GM23338 (cell line): ENCODE measurements around the gene VSIG10L2.

Experiments used
- CREB1 ChIP-seq: fragments of 250-450 bp; sonication (Bioruptor Pico); IDR thresholded peaks from 2 replicates; pipeline ENCODE4 v1.5.0; 2020; ENCODE audit warnings: low read depth, mild to moderate bottlenecking, moderate library complexity
- CTCF ChIP-seq, 2 experiments: fragments of 200-600 bp in 1 of 2; sonication (generic) in 1 of 2; conservative IDR thresholded peaks; 2 replicates each; pipeline versions ENCODE4 v1.5.1 to v1.6.1; 2016 to 2017; ENCODE audit warnings: antibody characterized with exemption in 2 of 2, low read depth in 2 of 2, mild to moderate bottlenecking in 2 of 2, moderate library complexity in 1 of 2
- EZH2 ChIP-seq: fragments of 200-600 bp; sonication (generic); IDR thresholded peaks from one replicate; pipeline ENCODE4 v1.8.0; 2017; ENCODE audit warnings: antibody characterized with exemption, mild to moderate bottlenecking, low read depth; ENCODE audit not compliant: unreplicated experiment
- NANOG ChIP-seq: IDR thresholded peaks from 2 replicates; pipeline ENCODE4 v1.6.1; 2016; ENCODE audit warnings: antibody characterized with exemption, borderline replicate concordance
- POLR2AphosphoS5 ChIP-seq: IDR thresholded peaks from 2 replicates; pipeline ENCODE4 v1.6.1; 2016; ENCODE audit warnings: antibody characterized with exemption, low read depth
- REST ChIP-seq: IDR thresholded peaks from one replicate; pipeline ENCODE4 v1.6.1; 2018; ENCODE audit warnings: antibody characterized with exemption; ENCODE audit not compliant: unreplicated experiment

GRCh38 chr11:125958872-125959400 lies 13.1 kb downstream of the VSIG10L2 start:
- no peak for TF ChIP-seq REST
- TF ChIP-seq EZH2 = no peak
- TF ChIP-seq CTCF (conservative IDR thresholded peaks at IDR 0.05; ENCODE audit: low read depth in 2 of 2) = no peak
- no peak for TF ChIP-seq POLR2AphosphoS5
- no peak for TF ChIP-seq NANOG
- TF ChIP-seq CREB1 (CRISPR knock-in tag) = no peak
